Measurements from ENCODE around the gene GRID1.

DNA sequence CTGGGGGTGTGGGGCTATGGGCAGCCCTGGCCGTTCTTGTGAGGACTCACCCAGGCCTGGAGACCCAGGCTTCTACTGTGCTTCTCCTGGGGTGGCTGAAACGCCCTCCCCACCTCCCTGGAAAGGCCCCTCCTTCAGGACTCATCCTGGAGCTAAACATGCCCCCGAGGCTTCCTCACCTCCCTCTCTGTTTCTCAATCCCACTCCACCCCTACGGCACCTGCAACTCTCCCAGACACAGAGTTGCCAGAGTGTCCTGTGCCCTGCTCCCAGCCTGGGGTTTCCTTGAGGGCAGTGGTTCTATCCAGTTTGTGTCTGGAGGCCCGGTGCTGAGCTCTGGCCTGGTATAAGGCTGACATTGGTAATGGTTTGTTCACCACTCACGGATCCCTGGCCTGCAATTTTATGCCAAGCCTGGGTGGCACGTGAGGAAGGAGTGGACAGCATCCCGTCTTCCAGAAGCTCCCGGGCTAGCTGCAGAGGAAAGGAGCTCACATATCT lies 68.0 kb downstream of the GRID1 start:
- TF ChIP-seq, protein P1, sequence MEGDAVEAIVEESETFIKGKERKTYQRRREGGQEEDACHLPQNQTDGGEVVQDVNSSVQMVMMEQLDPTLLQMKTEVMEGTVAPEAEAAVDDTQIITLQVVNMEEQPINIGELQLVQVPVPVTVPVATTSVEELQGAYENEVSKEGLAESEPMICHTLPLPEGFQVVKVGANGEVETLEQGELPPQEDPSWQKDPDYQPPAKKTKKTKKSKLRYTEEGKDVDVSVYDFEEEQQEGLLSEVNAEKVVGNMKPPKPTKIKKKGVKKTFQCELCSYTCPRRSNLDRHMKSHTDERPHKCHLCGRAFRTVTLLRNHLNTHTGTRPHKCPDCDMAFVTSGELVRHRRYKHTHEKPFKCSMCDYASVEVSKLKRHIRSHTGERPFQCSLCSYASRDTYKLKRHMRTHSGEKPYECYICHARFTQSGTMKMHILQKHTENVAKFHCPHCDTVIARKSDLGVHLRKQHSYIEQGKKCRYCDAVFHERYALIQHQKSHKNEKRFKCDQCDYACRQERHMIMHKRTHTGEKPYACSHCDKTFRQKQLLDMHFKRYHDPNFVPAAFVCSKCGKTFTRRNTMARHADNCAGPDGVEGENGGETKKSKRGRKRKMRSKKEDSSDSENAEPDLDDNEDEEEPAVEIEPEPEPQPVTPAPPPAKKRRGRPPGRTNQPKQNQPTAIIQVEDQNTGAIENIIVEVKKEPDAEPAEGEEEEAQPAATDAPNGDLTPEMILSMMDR (IDR thresholded peaks at IDR 0.05) = no peak
- no peak for TF ChIP-seq POLR2A (IDR thresholded peaks at IDR 0.05)

Data from esophagus squamous epithelium (tissue), 4 donors.